EL (cell line): Measurements from ENCODE around the gene SEMA7A.
"Not testable (repeated sequence)": the region's sequence is repeated elsewhere in the genome, so short reads cannot be mapped to it uniquely, and the experiment has no call there.

Experiments used
- DNase-seq: peaks from one replicate; pipeline ENCODE4 v3.0.0-alpha.2; 2016

SEMA7A gene

GRCh38 chr15:74369084-74369745, 64.5 kb downstream of the SEMA7A start:
- no peak for DNase-seq

GRCh38 chr15:74368121-74368520, 65.6 kb downstream of the SEMA7A start:
- no peak for DNase-seq

GRCh38 chr15:74367296-74367854, 66.4 kb downstream of the SEMA7A start, which contains the start of gene CYP11A1:
Gene CYP11A1 (minus strand): TSS chr15:74367646. CDS start chr15:74367585, 61 bp downstream.
- DNase-seq: no peak

GRCh38 chr15:74365598-74366445, 67.9 kb downstream of the SEMA7A start:
- peak; percentile 68 for DNase-seq

GRCh38 chr15:74364936-74365597, 68.7 kb downstream of the SEMA7A start:
- DNase-seq: peak; percentile 46

- DNase-seq: no peak
Observed at GRCh38 chr15:74362482-74362881, 71.3 kb downstream of the SEMA7A start.

GRCh38 chr15:74360855-74361254, 72.9 kb downstream of the SEMA7A start:
- not testable (repeated sequence) for DNase-seq

GRCh38 chr15:74359376-74359775, 74.4 kb downstream of the SEMA7A start:
- DNase-seq: not testable (repeated sequence)
